HS-27A (cell line): ENCODE results near the gene HAPLN2.
A peak's percentile ranks its signal among the peaks of the same experiment; 100 is the strongest.

Source experiments
- DNase-seq: peaks from one replicate; pipeline ENCODE4 v3.0.0-alpha.2; 2012; ENCODE audit warnings: low read depth, missing footprints

Gene HAPLN2

DNA sequence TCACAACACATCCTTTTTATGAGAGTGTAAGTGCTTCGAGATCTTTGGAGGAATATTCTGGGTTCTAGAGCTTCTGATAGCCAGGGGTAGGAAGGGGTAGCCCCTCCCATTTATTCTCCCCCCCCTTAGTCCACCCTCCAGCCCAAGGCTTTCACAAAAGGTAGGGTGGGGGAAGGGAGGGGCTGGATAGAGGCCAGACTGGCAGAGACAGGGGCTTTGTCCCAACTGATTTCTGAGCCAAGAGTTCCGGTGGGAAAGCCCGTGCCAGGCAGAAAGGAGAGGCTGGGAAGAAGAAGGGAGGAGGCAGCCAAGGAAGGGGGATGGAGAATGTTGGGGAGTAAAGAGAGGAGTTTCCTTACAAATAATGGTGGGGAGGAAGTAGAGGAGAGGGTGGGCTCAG is 25.8 kb downstream of the HAPLN2 start:
- no peak for DNase-seq

DNA sequence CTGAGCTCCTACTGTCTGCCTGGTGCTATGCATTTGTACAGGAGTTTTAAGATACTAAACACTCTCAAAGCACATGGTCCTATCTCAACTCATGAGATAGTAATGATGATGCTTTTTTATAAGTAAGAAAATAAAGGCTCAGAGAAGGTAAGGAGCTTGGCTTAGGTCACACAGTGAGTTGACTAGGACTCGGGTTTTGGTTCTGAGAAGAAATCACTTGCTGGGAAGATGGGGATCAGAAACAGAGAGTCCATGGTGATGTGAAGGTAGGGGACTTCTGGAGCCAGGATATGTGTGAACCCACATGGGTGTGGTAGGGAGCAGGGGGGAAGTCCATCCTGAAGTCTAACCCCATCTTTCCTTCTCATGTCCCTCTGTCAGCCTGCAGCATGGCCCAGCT is 26.5 kb downstream of the HAPLN2 start:
- DNase-seq, result no peak

DNA sequence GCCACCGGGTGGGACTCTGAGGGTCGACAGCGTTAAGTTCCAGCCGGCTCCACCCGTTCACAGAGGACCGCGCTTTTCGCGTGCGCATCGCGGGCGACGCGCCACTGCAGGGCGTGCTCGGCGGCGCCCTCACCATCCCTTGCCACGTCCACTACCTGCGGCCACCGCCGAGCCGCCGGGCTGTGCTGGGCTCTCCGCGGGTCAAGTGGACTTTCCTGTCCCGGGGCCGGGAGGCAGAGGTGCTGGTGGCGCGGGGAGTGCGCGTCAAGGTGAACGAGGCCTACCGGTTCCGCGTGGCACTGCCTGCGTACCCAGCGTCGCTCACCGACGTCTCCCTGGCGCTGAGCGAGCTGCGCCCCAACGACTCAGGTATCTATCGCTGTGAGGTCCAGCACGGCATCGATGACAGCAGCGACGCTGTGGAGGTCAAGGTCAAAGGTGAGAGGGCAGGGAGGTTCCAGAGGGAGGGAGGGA is 27.6 kb downstream of the HAPLN2 start:
- DNase-seq, result no peak

DNA sequence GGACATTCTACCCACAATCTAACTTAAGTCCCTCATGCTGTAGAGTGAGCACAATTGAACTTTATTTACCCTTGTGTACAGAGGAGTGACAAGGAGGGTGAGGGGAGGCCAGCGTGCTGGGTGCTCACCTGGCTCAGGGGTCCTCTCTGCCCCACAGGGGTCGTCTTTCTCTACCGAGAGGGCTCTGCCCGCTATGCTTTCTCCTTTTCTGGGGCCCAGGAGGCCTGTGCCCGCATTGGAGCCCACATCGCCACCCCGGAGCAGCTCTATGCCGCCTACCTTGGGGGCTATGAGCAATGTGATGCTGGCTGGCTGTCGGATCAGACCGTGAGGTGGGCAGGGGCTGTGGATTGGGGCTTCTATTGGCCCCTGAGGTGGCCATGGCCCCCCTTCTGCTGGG is 28.1 kb downstream of the HAPLN2 start:
- no peak for DNase-seq

DNA sequence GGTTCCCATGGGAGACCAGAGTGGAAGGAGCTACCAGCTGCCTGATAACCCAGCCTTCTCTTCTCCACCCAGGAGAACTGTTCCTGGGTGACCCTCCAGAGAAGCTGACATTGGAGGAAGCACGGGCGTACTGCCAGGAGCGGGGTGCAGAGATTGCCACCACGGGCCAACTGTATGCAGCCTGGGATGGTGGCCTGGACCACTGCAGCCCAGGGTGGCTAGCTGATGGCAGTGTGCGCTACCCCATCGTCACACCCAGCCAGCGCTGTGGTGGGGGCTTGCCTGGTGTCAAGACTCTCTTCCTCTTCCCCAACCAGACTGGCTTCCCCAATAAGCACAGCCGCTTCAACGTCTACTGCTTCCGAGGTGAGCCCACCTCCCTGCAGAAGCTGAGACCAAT is 29.3 kb downstream of the HAPLN2 start:
- no peak for DNase-seq

DNA sequence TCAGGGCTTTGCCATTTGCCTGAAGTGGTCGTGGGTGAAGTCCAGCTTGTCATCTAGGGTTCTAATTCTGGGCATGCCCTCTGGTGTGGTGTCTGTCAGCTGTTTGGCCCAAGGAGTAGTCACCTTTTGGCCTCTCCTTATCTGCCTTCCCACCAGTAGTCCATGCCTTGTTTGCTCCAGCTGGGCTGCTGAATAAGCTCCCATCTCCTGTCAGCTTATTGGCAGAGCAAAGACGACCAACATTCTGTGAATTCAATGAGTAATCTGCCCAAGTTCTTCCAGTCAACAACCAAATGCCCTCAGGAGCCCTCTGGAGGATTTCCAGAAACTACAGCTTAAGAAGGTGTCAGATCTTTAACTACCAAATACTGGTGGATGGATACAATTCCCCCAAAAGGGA is 29.7 kb downstream of the HAPLN2 start:
- DNase-seq, result no peak

DNA sequence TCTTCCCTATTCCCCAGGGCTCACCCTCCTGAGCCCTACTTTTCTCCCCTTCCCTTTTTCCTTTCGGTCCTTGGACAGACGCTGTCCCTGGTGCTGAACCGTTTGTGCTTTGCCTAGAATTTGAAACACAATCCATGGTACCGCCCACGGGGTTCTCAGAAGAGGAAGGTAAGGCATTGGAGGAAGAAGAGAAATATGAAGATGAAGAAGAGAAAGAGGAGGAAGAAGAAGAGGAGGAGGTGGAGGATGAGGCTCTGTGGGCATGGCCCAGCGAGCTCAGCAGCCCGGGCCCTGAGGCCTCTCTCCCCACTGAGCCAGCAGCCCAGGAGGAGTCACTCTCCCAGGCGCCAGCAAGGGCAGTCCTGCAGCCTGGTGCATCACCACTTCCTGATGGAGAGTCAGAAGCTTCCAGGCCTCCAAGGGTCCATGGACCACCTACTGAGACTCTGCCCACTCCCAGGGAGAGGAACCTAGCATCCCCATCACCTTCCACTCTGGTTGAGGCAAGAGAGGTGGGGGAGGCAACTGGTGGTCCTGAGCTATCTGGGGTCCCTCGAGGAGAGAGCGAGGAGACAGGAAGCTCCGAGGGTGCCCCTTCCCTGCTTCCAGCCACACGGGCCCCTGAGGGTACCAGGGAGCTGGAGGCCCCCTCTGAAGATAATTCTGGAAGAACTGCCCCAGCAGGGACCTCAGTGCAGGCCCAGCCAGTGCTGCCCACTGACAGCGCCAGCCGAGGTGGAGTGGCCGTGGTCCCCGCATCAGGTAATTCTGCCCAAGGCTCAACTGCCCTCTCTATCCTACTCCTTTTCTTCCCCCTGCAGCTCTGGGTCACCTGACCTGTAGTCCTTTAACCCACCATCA is 33.1 kb downstream of the HAPLN2 start:
- no peak for DNase-seq

DNA sequence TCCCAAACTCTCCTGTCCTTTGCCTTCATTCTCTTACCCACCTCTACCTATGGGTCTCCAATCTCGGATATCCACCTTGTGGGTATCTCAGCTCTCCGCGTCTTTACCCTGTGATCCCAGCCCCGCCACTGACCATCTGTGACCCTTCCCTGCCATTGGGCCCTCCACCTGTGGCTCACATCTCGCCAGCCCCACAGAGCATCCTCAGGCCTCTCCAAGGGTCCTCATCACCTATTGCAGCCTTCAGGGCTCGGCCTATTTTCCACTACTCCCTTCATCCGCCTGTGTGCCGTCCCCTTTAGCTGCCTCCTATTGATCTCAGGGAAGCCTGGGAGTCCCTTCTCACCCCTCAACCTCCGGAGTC is 33.8 kb downstream of the HAPLN2 start:
- DNase-seq, result no peak

DNA sequence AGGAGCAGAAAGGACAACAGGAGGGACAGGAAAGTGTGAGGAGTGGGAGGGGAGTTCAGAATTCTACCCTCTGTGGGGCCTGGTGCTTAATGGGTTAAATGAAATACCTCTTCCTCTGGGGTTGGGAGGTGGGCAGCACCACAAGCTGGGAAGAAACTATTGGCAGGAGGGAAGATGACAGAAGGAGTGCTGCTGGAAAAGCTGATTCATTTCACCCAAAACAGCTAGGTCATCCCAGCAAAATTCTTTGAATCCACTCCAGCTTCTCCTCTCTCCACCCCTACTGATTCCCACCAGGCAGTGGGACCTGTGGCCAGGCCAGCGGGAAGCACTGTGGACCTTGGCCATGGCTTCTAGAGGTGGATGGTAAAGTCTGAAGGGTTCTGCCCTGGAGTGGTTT is 35.5 kb downstream of the HAPLN2 start:
- no peak for DNase-seq

DNA sequence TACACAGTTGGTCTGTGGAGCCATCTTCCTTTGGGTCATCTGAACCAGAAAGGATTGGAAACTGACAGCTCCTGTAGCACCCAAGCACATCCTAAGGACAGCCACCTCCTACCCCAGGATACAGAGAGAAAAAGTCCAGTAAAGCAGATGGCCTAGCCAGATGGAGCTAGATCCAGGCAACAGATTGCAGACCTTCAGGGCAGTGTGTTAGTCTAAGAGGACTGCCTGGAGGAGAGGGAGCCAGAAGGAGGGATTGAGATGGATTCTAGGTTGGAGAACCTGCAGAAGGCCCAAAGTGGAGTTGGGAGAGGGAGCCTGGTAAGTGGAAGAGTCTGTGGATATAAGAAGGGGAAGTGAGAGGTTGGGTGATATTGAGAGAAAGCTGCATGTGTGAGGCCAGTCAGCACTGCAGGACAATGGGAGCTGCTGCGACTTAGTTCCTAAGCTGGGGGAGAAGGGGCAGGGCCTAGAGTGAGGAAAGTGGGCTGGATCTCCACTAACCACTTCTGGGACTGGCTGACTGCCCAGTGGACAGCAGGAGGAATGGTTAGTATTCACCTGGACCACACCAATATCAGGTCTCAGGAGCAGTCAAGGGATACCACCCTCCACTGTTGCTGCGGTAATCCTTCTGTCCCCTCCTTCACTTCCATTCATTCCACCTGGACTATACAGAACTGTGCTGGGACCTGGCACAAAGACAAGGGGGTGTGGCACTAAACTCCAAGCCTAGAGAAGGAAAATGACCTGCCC is 36.1 kb downstream of the HAPLN2 start:
- DNase-seq, result no peak

DNA sequence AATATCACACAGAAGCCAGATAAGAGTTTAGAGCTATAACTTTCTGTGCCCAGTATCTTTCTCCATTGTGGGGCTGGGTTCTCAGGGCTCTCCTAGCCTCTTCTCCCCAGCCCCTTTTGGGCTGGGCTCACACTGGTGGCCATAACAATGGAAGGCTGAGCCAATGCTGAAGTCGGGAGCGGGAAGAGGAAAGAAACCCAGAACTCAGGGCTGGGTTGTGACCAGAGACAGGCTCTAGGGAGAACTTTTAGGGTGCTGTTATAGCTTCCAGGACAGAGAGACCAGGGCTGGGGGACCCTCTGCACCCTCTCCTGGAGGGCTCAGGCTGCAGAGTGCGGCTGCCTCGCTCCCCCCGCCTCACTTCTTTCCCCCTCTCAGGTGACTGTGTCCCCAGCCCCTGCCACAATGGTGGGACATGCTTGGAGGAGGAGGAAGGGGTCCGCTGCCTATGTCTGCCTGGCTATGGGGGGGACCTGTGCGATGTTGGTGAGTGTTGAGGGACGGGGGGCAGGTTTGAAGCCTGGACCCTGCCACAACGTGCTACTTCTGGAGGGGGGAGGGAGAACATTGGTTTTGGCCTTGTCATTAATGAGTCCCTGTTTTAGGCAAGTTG is 36.8 kb downstream of the HAPLN2 start:
- no peak for DNase-seq

DNA sequence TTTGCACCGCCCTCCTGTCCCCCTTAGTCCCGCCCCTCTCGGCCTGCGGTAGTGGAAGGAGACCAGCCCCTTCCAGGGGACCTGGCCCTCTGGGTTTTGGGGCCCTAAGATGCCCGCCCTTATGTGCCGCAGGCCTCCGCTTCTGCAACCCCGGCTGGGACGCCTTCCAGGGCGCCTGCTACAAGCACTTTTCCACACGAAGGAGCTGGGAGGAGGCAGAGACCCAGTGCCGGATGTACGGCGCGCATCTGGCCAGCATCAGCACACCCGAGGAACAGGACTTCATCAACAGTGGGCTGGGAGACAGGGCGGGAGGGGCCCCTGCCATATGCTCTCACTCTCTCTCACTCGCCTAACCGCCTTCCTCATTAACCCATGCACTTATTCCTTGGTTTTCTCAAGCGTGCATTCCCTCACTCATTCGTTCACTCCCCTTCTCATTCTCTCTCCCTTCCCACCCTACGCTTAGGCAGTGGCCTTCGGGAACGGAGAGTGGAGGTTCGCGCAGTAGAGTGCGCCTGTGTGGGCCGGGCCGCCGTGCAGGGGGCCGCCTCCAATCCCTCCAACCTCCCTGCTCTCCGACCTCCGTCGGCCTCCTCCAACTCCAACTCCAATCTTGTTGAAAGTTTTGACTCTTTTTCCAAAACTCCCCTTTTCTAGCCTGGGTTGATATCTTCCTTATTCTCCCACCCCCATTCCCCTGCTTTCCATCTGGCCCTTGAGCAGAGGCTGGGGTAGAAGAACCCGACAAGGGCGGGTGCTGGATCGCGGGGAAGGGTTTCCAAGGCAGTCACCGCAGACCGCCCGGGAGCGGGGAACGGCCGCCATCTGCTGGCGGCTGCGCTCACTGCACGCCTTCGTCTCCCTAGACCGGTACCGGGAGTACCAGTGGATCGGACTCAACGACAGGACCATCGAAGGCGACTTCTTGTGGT is 37.9 kb downstream of the HAPLN2 start:
- no peak for DNase-seq

DNA sequence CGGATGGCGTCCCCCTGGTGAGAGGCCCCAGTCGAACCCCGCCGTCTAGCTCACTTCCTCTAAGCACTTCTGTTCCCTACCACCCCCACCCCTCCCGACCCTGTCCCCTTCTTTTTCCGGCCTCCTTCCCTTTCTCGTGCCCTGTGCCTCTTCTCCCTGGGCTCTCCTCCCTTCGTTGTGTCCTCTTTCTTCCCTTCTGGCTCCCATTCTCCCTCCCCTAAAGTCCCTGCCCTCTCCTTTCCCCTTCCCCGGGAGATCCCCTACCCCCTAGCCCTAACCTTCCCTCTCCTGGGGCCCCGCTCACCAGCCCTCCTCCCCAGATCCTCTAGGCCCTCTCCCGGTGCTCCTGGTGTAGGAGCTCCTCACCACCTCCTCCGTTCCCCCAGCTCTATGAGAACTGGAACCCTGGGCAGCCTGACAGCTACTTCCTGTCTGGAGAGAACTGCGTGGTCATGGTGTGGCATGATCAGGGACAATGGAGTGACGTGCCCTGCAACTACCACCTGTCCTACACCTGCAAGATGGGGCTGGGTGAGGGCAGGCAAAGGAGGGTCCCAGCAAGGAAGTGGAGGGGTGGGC is 38.6 kb downstream of the HAPLN2 start:
- no peak for DNase-seq

DNA sequence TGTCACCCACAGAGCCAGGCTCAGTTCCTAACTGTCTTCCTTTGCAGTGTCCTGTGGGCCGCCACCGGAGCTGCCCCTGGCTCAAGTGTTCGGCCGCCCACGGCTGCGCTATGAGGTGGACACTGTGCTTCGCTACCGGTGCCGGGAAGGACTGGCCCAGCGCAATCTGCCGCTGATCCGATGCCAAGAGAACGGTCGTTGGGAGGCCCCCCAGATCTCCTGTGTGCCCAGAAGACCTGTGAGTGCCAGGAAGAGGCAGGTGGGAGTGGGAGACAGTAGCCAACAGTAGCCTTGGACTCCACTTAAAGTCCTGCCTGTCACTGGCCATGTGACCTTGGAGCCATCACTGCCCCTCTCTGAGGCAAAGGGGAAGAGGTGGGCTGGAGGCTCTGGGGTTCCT is 39.3 kb downstream of the HAPLN2 start:
- no peak for DNase-seq

DNA sequence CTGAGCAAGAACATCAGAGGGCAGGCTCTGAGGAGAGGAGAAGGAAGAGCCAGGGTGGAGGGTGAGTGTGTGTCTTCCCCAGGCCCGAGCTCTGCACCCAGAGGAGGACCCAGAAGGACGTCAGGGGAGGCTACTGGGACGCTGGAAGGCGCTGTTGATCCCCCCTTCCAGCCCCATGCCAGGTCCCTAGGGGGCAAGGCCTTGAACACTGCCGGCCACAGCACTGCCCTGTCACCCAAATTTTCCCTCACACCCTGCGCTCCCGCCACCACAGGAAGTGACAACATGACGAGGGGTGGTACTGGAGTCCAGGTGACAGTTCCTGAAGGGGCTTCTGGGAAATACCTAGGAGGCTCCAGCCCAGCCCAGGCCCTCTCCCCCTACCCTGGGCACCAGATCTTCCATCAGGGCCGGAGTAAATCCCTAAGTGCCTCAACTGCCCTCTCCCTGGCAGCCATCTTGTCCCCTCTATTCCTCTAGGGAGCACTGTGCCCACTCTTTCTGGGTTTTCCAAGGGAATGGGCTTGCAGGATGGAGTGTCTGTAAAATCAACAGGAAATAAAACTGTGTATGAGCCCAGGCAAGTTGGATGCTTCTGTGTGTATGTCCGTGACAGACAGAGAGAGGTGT is 39.8 kb downstream of the HAPLN2 start:
- DNase-seq, result no peak

DNA sequence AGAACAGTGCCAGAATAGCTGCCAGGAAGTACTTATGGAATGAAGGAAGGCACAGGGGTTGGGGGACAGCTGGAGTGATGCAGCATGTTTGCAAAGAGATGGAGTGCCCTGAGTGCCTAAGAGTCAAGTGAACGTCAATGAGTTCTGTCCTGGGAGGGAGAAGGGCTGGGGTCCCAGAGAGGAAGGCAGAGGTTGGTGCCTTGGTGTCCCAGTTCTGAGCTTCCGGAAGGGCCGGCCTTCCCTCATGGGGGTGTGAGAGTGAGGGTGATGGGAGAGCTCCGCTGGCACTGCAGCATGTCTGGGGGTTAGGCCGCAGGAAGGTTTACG is 40.4 kb downstream of the HAPLN2 start:
- no peak for DNase-seq

DNA sequence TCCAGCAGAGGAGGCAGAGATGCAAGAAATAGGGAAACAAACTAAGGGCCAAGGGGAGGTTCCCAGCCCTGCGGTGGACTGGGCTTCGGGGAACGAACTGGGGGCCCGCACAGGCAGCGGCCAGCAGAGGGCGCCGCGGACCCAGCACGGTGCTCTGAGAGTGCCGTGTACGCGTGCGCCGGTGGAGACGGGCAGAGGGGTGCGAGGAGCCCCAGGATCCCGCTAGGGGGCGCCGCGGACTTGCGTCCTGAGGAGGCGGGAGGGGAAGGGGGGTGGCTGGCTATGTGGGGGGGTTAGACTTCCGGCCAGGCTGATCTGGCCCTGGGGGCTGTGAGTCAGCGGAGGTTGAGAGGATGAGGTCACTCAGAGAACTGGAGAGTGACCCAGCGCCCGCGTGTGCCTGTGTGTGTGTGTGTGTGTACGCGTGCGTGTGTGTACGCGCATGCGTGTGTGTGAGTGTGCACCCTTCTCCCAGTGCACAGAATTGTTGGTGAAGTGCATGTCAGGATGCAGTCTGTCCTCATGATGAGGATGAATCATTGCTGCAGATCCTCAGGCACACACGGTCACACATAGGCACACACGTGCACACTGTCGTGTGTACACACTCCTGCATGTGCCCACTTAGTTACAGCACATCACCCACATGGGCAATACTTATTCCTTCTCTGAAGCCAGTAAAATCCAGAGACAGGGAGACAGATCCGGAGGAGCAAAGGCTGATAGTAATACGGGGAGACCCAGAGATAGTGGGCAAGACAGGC is 41.0 kb downstream of the HAPLN2 start:
- peak; percentile 84 for DNase-seq

DNA sequence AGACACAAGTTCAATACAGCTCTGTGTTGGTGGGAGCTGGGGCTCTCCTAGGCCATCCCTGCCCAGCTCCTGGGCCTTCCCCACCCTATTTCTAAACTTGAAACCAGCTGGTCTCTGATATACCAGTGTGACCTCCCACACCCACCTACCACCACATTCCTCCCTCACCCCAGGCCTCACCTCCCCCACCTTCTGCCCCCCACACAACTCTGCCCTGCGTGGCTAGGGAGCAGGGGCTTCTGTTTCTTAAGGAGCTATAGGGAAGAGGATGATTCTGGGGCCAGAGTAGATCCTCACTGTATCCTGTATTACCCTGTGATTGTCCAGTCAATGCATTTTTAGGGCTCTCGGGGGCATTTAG is 41.5 kb downstream of the HAPLN2 start:
- no peak for DNase-seq

DNA sequence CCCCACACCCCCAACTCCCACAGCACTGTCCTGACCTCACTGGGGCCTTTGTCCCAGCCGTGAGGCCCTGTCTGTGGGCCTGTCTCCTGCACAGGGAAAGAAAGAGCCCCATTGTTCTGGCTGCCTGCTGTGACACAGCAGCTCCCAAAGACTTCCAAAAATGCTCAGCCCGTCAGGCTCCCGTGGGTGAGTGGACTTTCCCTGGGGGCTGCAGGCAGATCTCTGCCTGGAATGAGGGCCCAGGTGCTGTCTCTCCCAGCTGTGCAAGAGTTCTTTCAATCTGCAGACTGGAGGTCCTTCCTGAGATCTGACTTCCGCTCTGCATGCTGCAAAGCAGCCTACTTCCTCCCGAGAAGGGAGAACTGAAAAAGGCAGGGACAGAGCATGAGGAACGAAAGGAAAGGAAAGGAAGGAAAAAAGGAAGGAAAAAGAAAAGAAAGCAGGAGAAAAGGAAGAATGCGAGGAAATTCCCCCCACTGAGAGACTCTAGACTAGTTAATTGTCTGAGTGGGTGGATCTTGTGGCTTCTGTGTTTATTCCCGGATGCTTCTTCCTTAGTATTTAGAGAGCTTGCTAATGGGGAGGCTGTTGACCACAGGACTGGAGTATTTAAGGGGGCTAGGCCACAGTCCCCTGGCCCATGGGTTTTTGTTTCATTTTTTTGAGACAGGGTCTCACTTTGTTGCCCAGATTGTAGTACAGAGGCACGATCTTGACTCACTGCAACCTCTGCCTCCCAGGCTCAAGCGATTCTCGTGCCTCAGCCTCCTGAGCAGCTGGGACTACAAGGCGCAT is 43.0 kb downstream of the HAPLN2 start:
- DNase-seq, result no peak

DNA sequence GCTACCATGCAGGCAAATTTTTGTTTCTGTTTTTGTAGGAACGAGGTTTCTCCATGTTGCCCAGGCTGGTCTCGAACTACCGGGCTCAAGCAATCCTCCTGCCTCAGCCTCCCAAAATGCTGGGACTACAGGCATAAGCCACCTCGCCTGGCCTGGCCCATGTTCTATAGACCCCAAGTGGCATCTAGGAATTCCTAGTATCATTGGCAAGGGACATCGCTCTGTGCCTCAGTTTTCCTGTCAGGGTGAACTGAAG is 43.5 kb downstream of the HAPLN2 start:
- DNase-seq, result no peak
